GM23338 (cell line): Measurements from ENCODE around the gene HDDC3. TPM values are rescaled to one million over a fixed set of nuclear protein-coding genes. Genes with fewer than 3 reads are reported as not detected.

ENCODE experiments used
- ATAC-seq: fragments of 200-7000 bp; cut with Tn5 transposase; 3 replicates; pipeline ENCODE4 v1.9.1; 2020
- DNase-seq: peaks from one replicate; pipeline ENCODE4 v3.0.0-alpha.2; 2015; ENCODE audit warnings: low spot score
- H2AFZ ChIP-seq: fragments of 200-600 bp; sonication (generic); 2 replicates; pipeline ENCODE4 v1.8.0; 2016; ENCODE audit warnings: antibody characterized with exemption, mild to moderate bottlenecking, moderate library complexity
- H3F3A ChIP-seq: fragments of 200-600 bp; sonication (generic); replicated peaks from 2 replicates; pipeline ENCODE4 v1.8.0; 2017; ENCODE audit warnings: antibody characterized with exemption, mixed run types, low read depth
- H3K27ac ChIP-seq: fragments of 200-600 bp; sonication (generic); 2 replicates; pipeline ENCODE4 v1.6.1; 2016; ENCODE audit warnings: low read depth
- H3K27me3 ChIP-seq: fragments of 200-600 bp; sonication (generic); 2 replicates; pipeline ENCODE4 v1.8.0; 2016; ENCODE audit warnings: mild to moderate bottlenecking, mixed run types, moderate library complexity; ENCODE audit not compliant: insufficient read depth
- H3K36me3 ChIP-seq: fragments of 200-600 bp; sonication (generic); 2 replicates; pipeline ENCODE4 v1.8.0; 2016; ENCODE audit warnings: mild to moderate bottlenecking; ENCODE audit not compliant: insufficient read depth
- H3K4me1 ChIP-seq: fragments of 200-600 bp; sonication (generic); 2 replicates; pipeline ENCODE4 v1.8.0; 2016; ENCODE audit warnings: mild to moderate bottlenecking, moderate library complexity; ENCODE audit not compliant: insufficient read depth
- H3K4me2 ChIP-seq: fragments of 200-600 bp; sonication (generic); 2 replicates; pipeline ENCODE4 v1.7.1; 2017; ENCODE audit warnings: mixed run types
- H3K4me3 ChIP-seq: fragments of 200-600 bp; sonication (generic); 2 replicates; pipeline ENCODE4 v1.6.1; 2016; ENCODE audit warnings: mixed run types
- H3K79me2 ChIP-seq: fragments of 200-600 bp; sonication (generic); replicated peaks from 2 replicates; pipeline ENCODE4 v1.8.0; 2017; ENCODE audit warnings: mild to moderate bottlenecking; ENCODE audit not compliant: insufficient read depth
- H3K9me2 ChIP-seq: fragments of 200-600 bp; sonication (generic); 2 replicates; pipeline ENCODE4 v1.8.0; 2017; ENCODE audit not compliant: insufficient read depth
- H4K20me1 ChIP-seq: fragments of 200-600 bp; sonication (generic); replicated peaks from 2 replicates; pipeline ENCODE4 v1.8.0; 2017; ENCODE audit warnings: mild to moderate bottlenecking; ENCODE audit not compliant: insufficient read depth
- H3K27ac Mint-ChIP-seq: 2 replicates; pipeline ENCODE4 v1.8.0; 2020; ENCODE audit warnings: inconsistent platforms, mild to moderate bottlenecking, moderate library complexity, mixed read lengths
- H3K27me3 Mint-ChIP-seq: 3 replicates; pipeline ENCODE4 v1.8.0; 2022; ENCODE audit warnings: low read depth, mild to moderate bottlenecking, moderate library complexity, mixed read lengths, inconsistent platforms; ENCODE audit not compliant: insufficient read depth, poor library complexity
- H3K36me3 Mint-ChIP-seq: 3 replicates; pipeline ENCODE4 v1.8.0; 2021; ENCODE audit warnings: low read depth, mild to moderate bottlenecking, inconsistent platforms, moderate library complexity, mixed read lengths
- H3K4me1 Mint-ChIP-seq: 3 replicates; pipeline ENCODE4 v1.8.0; 2020; ENCODE audit warnings: mild to moderate bottlenecking, inconsistent platforms, mixed read lengths
- H3K4me3 Mint-ChIP-seq: 3 replicates; pipeline ENCODE4 v1.8.0; 2021; ENCODE audit warnings: moderate library complexity, mild to moderate bottlenecking, inconsistent platforms, mixed read lengths
- H3K9me3 Mint-ChIP-seq: 3 replicates; pipeline ENCODE4 v1.8.0; 2020; ENCODE audit warnings: moderate library complexity, mild to moderate bottlenecking, inconsistent platforms, mixed read lengths
- JUNB ChIP-seq: IDR thresholded peaks from one replicate; pipeline ENCODE4 v1.6.1; 2016; ENCODE audit warnings: antibody characterized with exemption; ENCODE audit not compliant: unreplicated experiment
- NANOG ChIP-seq: IDR thresholded peaks from 2 replicates; pipeline ENCODE4 v1.6.1; 2016; ENCODE audit warnings: antibody characterized with exemption, borderline replicate concordance
- POLR2AphosphoS5 ChIP-seq: IDR thresholded peaks from 2 replicates; pipeline ENCODE4 v1.6.1; 2016; ENCODE audit warnings: antibody characterized with exemption, low read depth
- STAT1 ChIP-seq: IDR thresholded peaks from one replicate; pipeline ENCODE4 v1.6.1; 2016; ENCODE audit warnings: antibody characterized with exemption; ENCODE audit not compliant: unreplicated experiment
- ZNF114 ChIP-seq: fragments of 250-450 bp; sonication (Bioruptor Pico); IDR thresholded peaks from 2 replicates; pipeline ENCODE4 v1.5.0; 2020; ENCODE audit warnings: mild to moderate bottlenecking, moderate library complexity
- ZNF331 ChIP-seq: fragments of 250-450 bp; sonication (Bioruptor Pico); IDR thresholded peaks from 2 replicates; pipeline ENCODE4 v1.5.0; 2020; ENCODE audit warnings: low read depth, mild to moderate bottlenecking, moderate library complexity
- ZNF462 ChIP-seq: fragments of 250-450 bp; sonication (Bioruptor Pico); IDR thresholded peaks from 2 replicates; pipeline ENCODE4 v1.5.0; 2020; ENCODE audit warnings: mild to moderate bottlenecking, moderate library complexity
- polyA plus RNA-seq: library from polyadenylated mRNA; unstranded; fragments of >200 nt; fragmentation: Nextera tagmentation; extraction: Ambion mirVana; gene quantifications from 2 replicates; pipeline ENCODE4 v1.2.1, GENCODE V29; 2016
- total RNA-seq: library from RNA; depleted of rRNA; stranded (reverse); fragments of >200 nt; shearing (Covaris generic); gene quantifications from 2 replicates; pipeline ENCODE4 v1.2.3, GENCODE V29; 2014
- TF ChIP-seq, protein P1 (sequence below): IDR thresholded peaks from 2 replicates; pipeline ENCODE4 v1.6.1; 2016; ENCODE audit warnings: antibody characterized with exemption
- TF ChIP-seq, protein P2 (sequence below): IDR thresholded peaks from one replicate; pipeline ENCODE4 v1.6.1; 2018; ENCODE audit warnings: antibody characterized with exemption; ENCODE audit not compliant: unreplicated experiment

The HDDC3 gene
- total and polyA plus RNA-seq, 2 experiments from 2014 or later = 17.4 to 19.0 TPM

- no peaks in the 10 kb centered on the region for H3K79me2 ChIP-seq
- no peak overlapping the region for H3K4me2 ChIP-seq
- TF ChIP-seq JUNB (no peak), ZNF331 (CRISPR knock-in tag) (no peak), POLR2AphosphoS5 (no peak), ZNF462 (CRISPR knock-in tag) (no peak), STAT1 (no peak), ZNF114 (CRISPR knock-in tag) (no peak), NANOG (no peak)
- TF ChIP-seq, protein P1, sequence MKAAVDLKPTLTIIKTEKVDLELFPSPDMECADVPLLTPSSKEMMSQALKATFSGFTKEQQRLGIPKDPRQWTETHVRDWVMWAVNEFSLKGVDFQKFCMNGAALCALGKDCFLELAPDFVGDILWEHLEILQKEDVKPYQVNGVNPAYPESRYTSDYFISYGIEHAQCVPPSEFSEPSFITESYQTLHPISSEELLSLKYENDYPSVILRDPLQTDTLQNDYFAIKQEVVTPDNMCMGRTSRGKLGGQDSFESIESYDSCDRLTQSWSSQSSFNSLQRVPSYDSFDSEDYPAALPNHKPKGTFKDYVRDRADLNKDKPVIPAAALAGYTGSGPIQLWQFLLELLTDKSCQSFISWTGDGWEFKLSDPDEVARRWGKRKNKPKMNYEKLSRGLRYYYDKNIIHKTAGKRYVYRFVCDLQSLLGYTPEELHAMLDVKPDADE = no peak
- TF ChIP-seq, protein P2, sequence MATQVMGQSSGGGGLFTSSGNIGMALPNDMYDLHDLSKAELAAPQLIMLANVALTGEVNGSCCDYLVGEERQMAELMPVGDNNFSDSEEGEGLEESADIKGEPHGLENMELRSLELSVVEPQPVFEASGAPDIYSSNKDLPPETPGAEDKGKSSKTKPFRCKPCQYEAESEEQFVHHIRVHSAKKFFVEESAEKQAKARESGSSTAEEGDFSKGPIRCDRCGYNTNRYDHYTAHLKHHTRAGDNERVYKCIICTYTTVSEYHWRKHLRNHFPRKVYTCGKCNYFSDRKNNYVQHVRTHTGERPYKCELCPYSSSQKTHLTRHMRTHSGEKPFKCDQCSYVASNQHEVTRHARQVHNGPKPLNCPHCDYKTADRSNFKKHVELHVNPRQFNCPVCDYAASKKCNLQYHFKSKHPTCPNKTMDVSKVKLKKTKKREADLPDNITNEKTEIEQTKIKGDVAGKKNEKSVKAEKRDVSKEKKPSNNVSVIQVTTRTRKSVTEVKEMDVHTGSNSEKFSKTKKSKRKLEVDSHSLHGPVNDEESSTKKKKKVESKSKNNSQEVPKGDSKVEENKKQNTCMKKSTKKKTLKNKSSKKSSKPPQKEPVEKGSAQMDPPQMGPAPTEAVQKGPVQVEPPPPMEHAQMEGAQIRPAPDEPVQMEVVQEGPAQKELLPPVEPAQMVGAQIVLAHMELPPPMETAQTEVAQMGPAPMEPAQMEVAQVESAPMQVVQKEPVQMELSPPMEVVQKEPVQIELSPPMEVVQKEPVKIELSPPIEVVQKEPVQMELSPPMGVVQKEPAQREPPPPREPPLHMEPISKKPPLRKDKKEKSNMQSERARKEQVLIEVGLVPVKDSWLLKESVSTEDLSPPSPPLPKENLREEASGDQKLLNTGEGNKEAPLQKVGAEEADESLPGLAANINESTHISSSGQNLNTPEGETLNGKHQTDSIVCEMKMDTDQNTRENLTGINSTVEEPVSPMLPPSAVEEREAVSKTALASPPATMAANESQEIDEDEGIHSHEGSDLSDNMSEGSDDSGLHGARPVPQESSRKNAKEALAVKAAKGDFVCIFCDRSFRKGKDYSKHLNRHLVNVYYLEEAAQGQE = no peak
- Mint-ChIP-seq H3K4me3 (no peak overlapping the region), H3K4me1 (peaks cover 6% of the 10 kb centered on the region), H3K27ac (peak overlapping the region; percentile 87), H3K36me3 (peaks cover 12% of the 10 kb centered on the region), H3K9me3 (no peaks in the 10 kb centered on the region), H3K27me3 (peaks cover 8% of the 10 kb centered on the region)
- H3K27me3 ChIP-seq = no peaks in the 10 kb centered on the region
- H3K9me2 ChIP-seq = no peaks in the 10 kb centered on the region
- peak; percentile 52 for ATAC-seq
- H3K36me3 ChIP-seq = no peaks in the 10 kb centered on the region
- H4K20me1 ChIP-seq = no peaks in the 10 kb centered on the region
- H3K4me3 ChIP-seq = no peak overlapping the region
- DNase-seq = peak; percentile 25
- no peaks in the 10 kb centered on the region for H3K4me1 ChIP-seq
- no peak overlapping the region for H2AFZ ChIP-seq
- no peaks in the 10 kb centered on the region for H3F3A ChIP-seq
- peak overlapping the region; percentile 66; the same call in 1 of the 2 replicates for H3K27ac ChIP-seq
Measured at GRCh38 chr15:90915808-90916440, 16.4 kb downstream of the HDDC3 start.
